OCI-LY7 (cell line): ENCODE measurements around the gene CACNA2D2.

Source experiments
- CTCF ChIP-seq: fragments of 200-600 bp; sonication (generic); conservative IDR thresholded peaks from 2 replicates; pipeline ENCODE4 v1.5.1; 2014; ENCODE audit warnings: mild to moderate bottlenecking, antibody characterized with exemption, low read length, moderate library complexity, mixed read lengths
- EZH2phosphoT487 ChIP-seq: fragments of 200-600 bp; sonication (generic); IDR thresholded peaks from 2 replicates; pipeline ENCODE4 v1.6.1; 2018; ENCODE audit warnings: low read depth, borderline replicate concordance, mild to moderate bottlenecking, mixed run types, antibody characterized with exemption, low read length, moderate library complexity, mixed read lengths

- TF ChIP-seq CTCF (no peak), EZH2phosphoT487 (no peak)
Observed at GRCh38 chr3:50425911-50426310, 77.5 kb downstream of the CACNA2D2 start.
